Measurements from ENCODE around the gene DYNC1H1. TPM values are rescaled to one million over a fixed set of nuclear protein-coding genes. Genes with fewer than 3 reads are reported as not detected.
"Not testable (repeated sequence)": the region's sequence is repeated elsewhere in the genome, so short reads cannot be mapped to it uniquely, and the experiment has no call there.

DYNC1H1 gene
- total RNA-seq, 2 experiments from 2014 or later: 209 to 291 TPM

DNA sequence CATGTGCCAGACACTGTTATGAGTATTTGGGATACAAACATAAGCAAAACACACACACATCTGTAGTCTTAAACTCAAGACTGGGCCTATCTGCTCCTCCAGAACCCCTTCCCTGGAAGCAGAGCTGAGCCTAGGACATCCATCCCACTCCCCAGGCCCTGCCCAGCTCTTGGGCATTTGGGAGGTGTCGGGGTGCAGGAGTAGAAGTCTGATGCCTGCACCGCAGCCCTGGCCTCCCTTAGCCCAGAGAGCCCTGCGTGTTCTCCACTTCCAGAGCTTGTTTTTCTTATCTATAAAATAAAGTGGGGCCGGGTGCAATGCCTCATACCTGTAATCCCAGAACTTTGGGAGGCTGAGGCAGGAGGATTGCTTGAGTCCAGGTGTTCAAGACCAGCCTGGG, 110.8 kb downstream of the DYNC1H1 start:
- Histone ChIP-seq H3K4me3 (ENCODE audit: low read depth, low read length, poor library complexity, severe bottlenecking) (no peak overlapping the region), H3K36me3 (ENCODE audit: insufficient read depth, low read length) (peaks cover 58% of the 10 kb centered on the region), H3K27ac (ENCODE audit: low read depth, low read length, poor library complexity, severe bottlenecking) (no peak overlapping the region), H3K4me1 (ENCODE audit: insufficient read depth, low read length, poor library complexity, severe bottlenecking) (no peaks in the 10 kb centered on the region), H4K20me1 (ENCODE audit: insufficient read depth, low read length) (no peaks in the 10 kb centered on the region), H3K4me2 (ENCODE audit: low read length) (no peak overlapping the region), H3K9me3 (ENCODE audit: low read length) (no peaks in the 10 kb centered on the region), H3K79me2 (ENCODE audit: insufficient read depth, low read depth, low read length) (no peaks in the 10 kb centered on the region; the same call in 1 of the 2 replicates), H2AFZ (ENCODE audit: low read length) (no peak overlapping the region), H3K9me2 (ENCODE audit: insufficient read depth, low read length) (no peaks in the 10 kb centered on the region)
- TF ChIP-seq EZH2phosphoT487 (IDR thresholded peaks at IDR 0.05; ENCODE audit: borderline replicate concordance, low read depth, low read length): no peak
- TF ChIP-seq, protein P1, sequence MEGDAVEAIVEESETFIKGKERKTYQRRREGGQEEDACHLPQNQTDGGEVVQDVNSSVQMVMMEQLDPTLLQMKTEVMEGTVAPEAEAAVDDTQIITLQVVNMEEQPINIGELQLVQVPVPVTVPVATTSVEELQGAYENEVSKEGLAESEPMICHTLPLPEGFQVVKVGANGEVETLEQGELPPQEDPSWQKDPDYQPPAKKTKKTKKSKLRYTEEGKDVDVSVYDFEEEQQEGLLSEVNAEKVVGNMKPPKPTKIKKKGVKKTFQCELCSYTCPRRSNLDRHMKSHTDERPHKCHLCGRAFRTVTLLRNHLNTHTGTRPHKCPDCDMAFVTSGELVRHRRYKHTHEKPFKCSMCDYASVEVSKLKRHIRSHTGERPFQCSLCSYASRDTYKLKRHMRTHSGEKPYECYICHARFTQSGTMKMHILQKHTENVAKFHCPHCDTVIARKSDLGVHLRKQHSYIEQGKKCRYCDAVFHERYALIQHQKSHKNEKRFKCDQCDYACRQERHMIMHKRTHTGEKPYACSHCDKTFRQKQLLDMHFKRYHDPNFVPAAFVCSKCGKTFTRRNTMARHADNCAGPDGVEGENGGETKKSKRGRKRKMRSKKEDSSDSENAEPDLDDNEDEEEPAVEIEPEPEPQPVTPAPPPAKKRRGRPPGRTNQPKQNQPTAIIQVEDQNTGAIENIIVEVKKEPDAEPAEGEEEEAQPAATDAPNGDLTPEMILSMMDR (conservative IDR thresholded peaks at IDR 0.05; ENCODE audit: low read length): no peak
- CTCF ChIA-PET (ENCODE audit: unreplicated experiment): no interaction called here
- intact Hi-C loops (cut with micrococcal nuclease; ENCODE audit: unreplicated experiment): no loop called here
- no TSS peak for BruUV-seq (replicated peaks)
- POLR2A ChIA-PET: no interaction called here
- DNase-seq (ENCODE audit: low spot score): no peak

DNA sequence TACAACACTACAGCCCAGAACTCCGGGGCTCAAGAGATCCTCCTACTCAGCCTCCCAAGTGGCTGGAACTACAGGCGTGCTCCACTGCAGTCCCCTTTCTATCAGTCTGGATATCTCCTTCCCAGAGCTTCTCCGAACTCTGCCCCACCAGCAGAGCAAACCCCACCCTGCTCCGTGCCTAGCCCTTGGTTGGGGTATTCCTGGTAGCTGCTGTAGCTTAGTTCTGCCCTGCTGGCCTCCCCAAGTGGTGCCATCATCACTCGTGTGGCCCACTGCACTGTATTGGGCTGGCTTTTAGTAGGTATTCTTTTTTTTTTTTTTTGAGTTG, 113.0 kb downstream of the DYNC1H1 start:
- ChIA-PET POLR2A (no interaction called here), CTCF (ENCODE audit: unreplicated experiment) (no interaction called here)
- no peak overlapping the region for H3K4me3 ChIP-seq (ENCODE audit: low read depth, low read length, poor library complexity, severe bottlenecking)

DNA sequence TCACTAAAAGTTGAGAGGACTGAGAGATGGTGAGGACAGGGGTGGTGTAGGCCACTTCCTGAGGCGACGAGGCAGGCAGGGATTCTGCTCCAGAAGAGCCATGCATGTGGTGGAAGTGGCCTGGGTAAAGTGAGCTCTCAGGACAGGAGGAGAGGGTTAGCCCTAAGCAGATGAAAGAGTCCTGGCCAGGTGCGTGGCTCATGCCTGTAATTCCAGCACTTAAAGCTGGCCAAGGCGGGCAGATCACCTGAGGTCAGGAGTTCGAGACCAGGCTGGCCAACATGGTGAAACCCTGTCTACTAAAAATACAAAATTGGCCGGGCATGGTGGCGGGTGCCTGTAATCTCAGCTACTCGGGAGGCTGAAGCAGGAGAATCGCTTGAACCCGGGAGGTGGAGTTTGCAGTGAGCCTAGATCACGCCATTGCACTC, 114.0 kb downstream of the DYNC1H1 start:
- H3K4me3 ChIP-seq (ENCODE audit: low read depth, low read length, poor library complexity, severe bottlenecking); BruUV-seq (replicated peaks); H3K27ac ChIP-seq (ENCODE audit: low read depth, low read length, poor library complexity, severe bottlenecking); H2AFZ ChIP-seq (ENCODE audit: low read length); H3K9me2 ChIP-seq (ENCODE audit: insufficient read depth, low read length); H3K9me3 ChIP-seq (ENCODE audit: low read length); intact Hi-C loops (cut with micrococcal nuclease; ENCODE audit: unreplicated experiment); H4K20me1 ChIP-seq (ENCODE audit: insufficient read depth, low read length); CTCF ChIA-PET (ENCODE audit: unreplicated experiment); DNase-seq (ENCODE audit: low spot score); H3K4me2 ChIP-seq (ENCODE audit: low read length): not testable (repeated sequence)
- peaks cover 26% of the 10 kb centered on the region for H3K79me2 ChIP-seq (ENCODE audit: insufficient read depth, low read depth, low read length)
- POLR2A ChIA-PET: interaction anchor here (0.6 to 0.8 kb wide), 2 partner anchors 25 to 112 kb away, joined by 3 to 4 read pairs; no protein-coding TSS in a partner anchor
- peaks cover 83% of the 10 kb centered on the region for H3K36me3 ChIP-seq (ENCODE audit: insufficient read depth, low read length)
- peaks cover 19% of the 10 kb centered on the region for H3K4me1 ChIP-seq (ENCODE audit: insufficient read depth, low read length, poor library complexity, severe bottlenecking)

More for the DNA sequence above, 113.0 kb downstream of the DYNC1H1 start:
- no peak for DNase-seq (ENCODE audit: low spot score)
- H3K9me3 ChIP-seq (ENCODE audit: low read length): no peaks in the 10 kb centered on the region
- peaks cover 15% of the 10 kb centered on the region; the same call in 1 of the 2 replicates for H3K79me2 ChIP-seq (ENCODE audit: insufficient read depth, low read depth, low read length)
- TF ChIP-seq EZH2phosphoT487 (IDR thresholded peaks at IDR 0.05; ENCODE audit: borderline replicate concordance, low read depth, low read length): no peak
- TF ChIP-seq, protein P1 (conservative IDR thresholded peaks at IDR 0.05; ENCODE audit: low read length): no peak
- intact Hi-C loops (cut with micrococcal nuclease; ENCODE audit: unreplicated experiment): no loop called here
- BruUV-seq (replicated peaks): no TSS peak
- peaks cover 9% of the 10 kb centered on the region for H3K4me1 ChIP-seq (ENCODE audit: insufficient read depth, low read length, poor library complexity, severe bottlenecking)
- no peaks in the 10 kb centered on the region for H3K9me2 ChIP-seq (ENCODE audit: insufficient read depth, low read length)
- peaks cover 77% of the 10 kb centered on the region for H3K36me3 ChIP-seq (ENCODE audit: insufficient read depth, low read length)
- no peak overlapping the region for H3K27ac ChIP-seq (ENCODE audit: low read depth, low read length, poor library complexity, severe bottlenecking)
- no peak overlapping the region for H2AFZ ChIP-seq (ENCODE audit: low read length)
- no peak overlapping the region for H3K4me2 ChIP-seq (ENCODE audit: low read length)
- H4K20me1 ChIP-seq (ENCODE audit: insufficient read depth, low read length): no peaks in the 10 kb centered on the region; the same call in 1 of the 2 replicates

Data from OCI-LY7 (cell line).